CD1c-positive myeloid dendritic cell (primary cell): ENCODE measurements around the gene MPPED2.

Experiments
- DNase-seq: peaks from one replicate; pipeline ENCODE4 v3.0.0-alpha.2; 2016; ENCODE audit errors: extremely low spot score

MPPED2 gene

DNA sequence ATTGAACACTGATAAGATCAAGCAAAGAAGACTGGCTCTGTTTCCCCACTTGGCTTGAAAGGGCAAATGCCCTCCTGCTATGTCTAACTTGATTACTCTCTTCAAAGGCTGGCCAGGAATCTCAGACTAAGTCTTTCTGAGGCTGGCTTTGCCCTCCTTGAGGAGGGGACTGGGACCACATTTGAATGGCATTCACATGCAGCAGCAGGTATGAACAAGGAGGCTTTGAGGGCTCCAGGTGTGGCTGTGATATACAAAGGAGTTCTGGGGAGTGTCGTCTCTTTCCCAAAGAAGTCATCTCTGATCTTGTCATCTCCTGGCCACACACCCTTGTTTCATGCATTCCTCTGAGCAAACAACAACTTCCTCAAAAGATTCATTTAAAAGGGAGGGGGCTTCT is 132.4 kb downstream of the MPPED2 start:
- DNase-seq: no peak

DNA sequence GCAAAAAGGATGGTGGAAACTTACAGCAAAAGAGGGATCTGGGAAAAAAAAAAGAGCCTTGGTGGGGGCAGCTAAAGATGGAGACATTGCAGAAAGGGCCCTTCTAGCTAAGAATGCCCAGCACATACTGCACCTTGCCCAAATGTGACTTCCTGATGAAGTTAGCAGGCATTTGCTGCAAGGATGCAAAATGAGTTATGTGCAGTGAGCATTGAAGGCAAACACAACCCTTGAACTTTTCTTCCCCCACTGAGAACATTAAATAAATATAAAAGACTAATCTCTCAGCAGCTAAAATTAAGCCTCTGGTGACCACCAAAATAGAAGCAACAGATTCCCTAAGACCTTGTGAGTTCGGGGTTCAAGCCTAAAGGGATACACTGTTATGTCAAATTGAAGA is 133.3 kb downstream of the MPPED2 start:
- DNase-seq: no peak

DNA sequence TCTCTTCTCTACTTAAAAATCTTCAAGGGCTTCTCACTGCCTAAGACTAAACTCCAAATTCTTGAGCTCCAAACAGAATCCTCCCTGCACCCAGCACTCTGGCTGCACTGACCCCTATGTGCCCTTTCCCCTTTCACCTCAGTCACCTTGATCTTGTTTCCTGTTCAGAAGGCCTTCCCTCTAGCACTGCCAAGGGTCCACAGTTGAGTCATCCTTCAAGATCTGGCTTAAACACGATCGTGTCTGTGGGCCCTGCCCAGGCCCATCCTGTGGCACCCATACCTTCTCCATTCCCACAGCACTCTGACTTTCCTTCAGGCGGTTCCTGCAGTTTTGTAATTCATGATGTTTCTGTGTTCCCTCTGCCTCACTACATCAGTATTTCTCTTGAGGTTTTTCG is 134.0 kb downstream of the MPPED2 start:
- DNase-seq: no peak

- no peak for DNase-seq
Observed at GRCh38 chr11:30451626-30452025, 134.5 kb downstream of the MPPED2 start.

GRCh38 chr11:30451167-30451566 is 135.0 kb downstream of the MPPED2 start:
- no peak for DNase-seq

- DNase-seq: no peak
Observed at GRCh38 chr11:30447058-30447640, 139.0 kb downstream of the MPPED2 start.

DNA sequence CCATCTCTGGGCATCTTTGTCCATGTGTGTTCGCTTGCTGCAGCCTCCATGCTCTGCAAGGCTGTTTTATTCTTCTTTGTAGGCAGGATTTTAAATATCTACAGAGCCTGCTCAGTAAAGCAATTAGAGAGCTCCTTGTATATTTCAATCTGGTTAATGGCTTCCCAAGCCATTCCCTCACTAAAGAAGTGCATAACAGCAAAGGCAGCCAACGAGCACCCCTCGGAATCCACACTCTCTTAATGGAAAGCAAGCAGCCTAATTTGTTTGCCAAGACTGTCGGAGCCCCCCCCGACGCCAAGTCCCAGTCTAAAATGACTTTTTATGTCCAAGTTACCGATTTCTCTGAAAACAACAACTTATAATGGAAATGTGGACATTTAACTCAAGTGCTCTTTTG is 139.6 kb downstream of the MPPED2 start:
- DNase-seq: no peak

DNA sequence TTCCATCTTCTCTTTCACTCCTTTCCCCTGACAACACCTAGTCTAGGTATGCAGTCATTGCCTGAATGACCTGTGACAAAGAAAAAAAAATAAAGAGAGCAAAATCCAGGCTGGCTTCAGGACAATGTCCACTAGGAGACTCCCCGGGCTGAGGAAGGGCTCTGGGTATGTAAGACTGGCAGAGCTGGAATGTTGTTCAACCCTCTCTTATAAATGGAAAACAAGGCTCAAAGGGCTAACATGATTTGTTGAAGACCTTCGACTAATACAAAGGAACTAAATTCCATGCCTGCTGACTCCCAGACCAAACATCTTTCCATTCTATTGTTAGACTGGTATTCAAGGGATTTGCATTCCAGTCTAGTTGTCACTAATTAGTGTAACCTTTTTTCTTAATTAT is 141.1 kb downstream of the MPPED2 start:
- no peak for DNase-seq

GRCh38 chr11:30440510-30440909 is 145.6 kb downstream of the MPPED2 start:
- DNase-seq: no peak

DNA sequence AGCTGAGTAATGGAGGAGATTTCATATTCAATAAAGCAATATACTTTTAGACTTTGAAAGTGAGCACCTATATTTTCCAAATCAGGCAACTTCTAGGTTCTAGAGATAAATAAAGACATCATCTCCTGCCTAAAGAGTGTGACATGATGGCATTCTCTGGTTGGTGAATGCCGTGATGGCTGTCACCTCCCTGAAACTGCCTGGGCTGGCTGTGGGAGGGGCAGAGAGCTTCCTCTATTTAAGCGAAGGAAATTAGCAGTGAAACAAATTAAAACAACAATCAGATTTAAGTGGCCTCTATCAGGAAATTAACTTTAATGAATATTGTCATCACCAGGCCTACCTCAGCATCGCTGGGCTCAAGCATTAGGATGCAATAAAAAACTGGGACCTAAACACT is 149.4 kb downstream of the MPPED2 start:
- no peak for DNase-seq

GRCh38 chr11:30435488-30435887 is 150.7 kb downstream of the MPPED2 start:
- no peak for DNase-seq

DNA sequence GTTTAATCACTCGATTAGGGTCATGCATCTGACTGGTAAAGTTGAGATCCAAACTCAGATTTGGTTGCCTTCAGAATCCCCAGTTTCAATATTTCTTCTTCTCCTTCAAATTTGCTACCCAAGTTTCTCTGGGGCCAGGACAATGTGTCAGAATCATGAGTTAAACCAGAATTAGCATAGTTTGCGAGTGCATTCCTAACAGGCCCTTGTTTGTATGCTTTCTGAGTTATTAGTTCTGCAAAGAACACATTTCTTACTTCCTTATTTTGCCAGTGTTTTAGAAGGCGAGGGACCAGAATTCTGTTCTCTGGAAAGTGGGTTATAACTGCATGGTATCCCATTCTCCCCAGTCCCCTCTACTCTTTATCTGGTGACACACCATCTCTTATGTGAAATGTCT is 151.3 kb downstream of the MPPED2 start:
- peak; percentile 31 for DNase-seq

GRCh38 chr11:30433831-30434230 is 152.3 kb downstream of the MPPED2 start:
- DNase-seq: no peak

GRCh38 chr11:30432716-30433115 is 153.4 kb downstream of the MPPED2 start:
- DNase-seq: no peak

DNA sequence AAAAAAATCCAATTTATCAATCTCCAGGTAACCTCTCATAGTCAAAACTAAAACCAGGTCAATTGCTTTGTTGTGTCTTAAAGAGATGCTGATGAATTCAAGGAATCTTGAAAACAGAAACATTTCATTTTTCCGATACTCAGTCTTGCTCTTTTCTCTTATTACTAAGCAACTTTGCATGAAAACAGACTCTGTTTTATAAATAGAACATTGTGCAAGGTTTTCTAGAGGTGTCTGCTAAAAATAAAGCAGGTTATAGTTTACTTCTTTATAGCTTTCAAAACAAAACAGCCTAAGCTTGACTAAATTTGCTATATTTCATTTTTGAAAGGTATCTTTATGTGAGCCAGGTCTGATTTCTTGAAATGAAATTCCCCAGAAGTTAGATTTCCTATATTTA is 154.0 kb downstream of the MPPED2 start:
- no peak for DNase-seq

DNA sequence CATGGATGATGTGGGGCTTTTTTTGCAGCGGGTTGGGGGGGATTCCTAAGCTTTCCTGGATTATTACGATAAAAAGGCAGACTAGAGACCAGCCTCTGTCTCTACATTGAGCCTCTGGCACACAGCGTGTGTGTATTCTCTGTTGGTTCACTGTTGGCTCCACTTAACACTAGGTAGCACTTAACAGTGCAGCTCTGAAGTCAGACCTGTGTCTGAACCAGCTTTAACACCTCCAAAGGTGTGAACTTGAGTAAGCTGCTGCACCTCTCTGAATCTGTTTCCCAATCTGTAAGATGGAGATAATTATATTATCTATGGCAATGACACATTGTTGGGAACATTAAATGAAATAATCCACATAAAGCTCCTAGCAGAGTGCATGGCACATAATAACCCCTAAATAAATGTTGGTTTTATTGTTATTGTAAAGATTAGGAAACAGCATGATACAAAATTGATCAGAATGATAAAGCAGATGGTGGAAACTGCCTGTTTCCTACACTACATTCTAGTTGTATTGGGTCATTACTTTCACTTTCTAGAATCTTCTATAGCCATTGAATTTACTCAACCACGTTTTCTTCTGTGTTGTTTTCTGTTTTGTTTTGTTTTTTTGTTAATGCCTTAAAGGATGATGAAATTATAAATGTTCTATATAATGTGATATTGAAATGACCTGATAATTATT is 154.9 kb downstream of the MPPED2 start:
- no peak for DNase-seq

DNA sequence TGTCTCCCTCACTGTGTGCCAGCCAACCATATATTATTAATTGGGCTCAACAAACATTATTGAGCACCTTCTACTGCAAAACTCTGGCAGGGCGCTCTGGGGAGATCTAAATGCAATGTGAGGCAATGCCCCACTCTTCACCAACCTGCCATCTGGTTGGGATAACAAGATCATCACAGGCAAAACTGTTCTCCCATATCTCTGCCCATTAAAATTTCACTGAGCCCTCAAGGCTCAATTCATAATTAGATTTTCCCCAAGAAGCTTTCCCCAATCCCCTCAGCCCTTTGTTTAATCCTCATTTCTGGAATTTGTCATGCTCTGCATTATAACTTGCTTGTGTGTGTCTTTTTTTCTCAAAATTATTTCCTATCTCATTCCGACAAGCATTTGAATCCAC is 156.6 kb downstream of the MPPED2 start:
- no peak for DNase-seq

DNA sequence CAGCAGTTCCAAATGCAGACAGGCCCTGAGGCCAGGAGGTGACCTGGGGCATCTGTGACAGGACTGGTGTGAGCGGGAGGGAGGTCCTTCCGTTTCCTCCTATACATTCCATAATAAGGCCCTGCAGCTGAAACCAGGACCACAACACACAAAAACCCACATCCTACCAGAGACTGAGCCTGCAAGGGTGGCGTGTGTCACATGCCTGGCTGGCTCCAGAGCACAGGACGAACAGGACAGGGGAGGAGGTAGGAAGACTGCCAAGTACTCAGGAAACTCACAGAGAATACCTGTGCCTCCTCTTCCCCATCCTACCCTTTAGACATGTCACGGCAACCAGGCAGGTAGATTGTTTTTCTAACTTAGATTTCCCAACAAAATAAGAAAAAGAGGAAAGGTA is 159.4 kb downstream of the MPPED2 start:
- DNase-seq: no peak

DNA sequence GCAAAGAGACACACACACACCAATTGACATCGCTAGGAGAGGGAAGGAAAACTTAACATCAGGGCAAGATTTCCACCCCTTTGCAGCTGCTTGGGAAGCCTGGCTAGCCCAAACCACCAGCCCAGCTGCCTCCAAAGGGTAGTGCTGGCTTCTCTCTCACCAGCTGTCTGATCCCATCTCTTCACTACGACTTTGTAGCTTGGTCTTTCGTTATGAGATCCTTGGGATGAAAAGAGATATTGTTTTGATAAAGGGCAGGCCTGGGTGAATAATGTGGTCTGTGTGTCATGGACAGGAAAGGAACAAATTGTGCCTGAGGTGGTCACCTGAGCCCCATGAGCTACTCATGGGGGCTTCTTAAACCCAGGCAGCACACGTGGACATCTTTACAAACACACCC is 161.3 kb downstream of the MPPED2 start:
- DNase-seq: no peak

DNA sequence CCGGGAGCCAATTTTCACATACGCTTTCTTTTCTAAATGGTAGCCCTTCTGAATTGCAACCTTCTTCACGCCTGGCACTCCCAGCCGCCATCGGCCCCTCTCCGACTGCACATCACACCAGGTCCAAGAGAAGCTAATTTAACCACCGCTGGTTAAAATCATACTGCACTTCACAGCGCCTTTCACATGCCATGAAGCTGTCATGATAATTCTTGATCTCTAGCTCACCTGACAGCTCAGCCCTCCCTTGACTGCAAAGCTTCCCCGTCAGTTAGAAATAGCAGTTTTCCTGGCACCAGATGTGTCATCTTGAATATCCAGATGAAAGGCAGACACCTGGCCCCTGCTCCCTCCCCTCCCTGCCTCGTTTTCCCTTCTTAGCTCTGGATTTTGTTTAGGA is 161.8 kb downstream of the MPPED2 start:
- no peak for DNase-seq

GRCh38 chr11:30423886-30424285 is 162.3 kb downstream of the MPPED2 start:
- no peak for DNase-seq

- no peak for DNase-seq
Observed at GRCh38 chr11:30423279-30423648, 162.9 kb downstream of the MPPED2 start.

DNA sequence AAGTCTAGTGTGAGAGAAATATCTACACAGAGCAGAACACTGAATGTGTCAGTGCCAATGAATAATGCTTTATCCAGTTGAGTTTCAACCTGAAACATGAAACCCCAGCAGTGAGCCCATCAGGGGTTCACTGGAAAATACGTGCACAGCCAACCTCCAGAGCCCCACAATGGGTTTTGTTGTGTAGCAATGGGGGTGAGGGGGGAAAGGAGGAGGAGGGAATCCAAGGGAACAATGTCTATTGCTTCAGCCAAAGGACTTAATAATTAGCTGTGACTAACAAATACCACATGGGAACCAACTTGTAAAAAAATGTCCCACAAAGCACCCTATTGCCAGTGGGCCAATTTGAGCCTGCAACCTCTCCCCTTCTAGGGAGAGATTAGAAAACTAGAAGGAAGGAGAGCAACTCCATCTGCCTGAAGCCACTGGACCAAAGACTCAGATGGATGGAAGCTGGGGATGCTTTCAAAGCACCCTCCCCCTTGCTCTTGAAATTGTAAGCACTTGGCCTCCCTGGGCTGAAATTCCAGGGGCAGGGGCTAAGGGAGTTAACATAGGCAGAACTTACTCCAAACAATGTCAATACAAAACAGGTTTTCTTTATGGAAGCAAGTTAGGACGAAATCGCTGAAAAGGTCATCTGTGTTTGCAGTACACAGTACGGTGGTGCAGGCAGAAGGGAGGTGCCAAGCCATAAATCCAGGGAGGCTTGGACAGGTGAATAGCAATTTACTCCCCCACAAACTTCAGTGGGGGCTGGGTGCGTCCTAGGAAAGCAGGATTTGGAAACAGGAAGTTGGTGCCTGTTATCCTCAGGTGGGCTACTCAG is 163.5 kb downstream of the MPPED2 start:
- DNase-seq: no peak
